K562 (cell line): ENCODE results near the gene TIFAB. TPM values are rescaled to one million over a fixed set of nuclear protein-coding genes. Genes with fewer than 3 reads are reported as not detected.

Experiments used
- DACH1 ChIP-seq: fragments of 450-650 bp; IDR thresholded peaks from 2 replicates; pipeline ENCODE4 v1.6.1; 2018; ENCODE audit not compliant: partially characterized antibody
- FOXJ3 ChIP-seq: sonication (generic); formaldehyde crosslinking; IDR thresholded peaks from 2 replicates; pipeline ENCODE4 v1.4.0; 2020; ENCODE audit warnings: mild to moderate bottlenecking, missing genetic modification reagents
- GTF2E2 ChIP-seq: fragments of 200-800 bp; sonication (Bioruptor generic); IDR thresholded peaks from 2 replicates; pipeline ENCODE4 v1.6.1; 2016; ENCODE audit warnings: missing genetic modification characterization, missing compliant biosample characterization
- JUN ChIP-seq, 2 experiments: sonication (generic) in 1 of 2; formaldehyde crosslinking in 1 of 2; IDR thresholded peaks; 2 replicates each; pipeline versions ENCODE4 v1.6.1 to v1.8.0; 2012 to 2022; ENCODE audit warnings: borderline replicate concordance in 2 of 2, mild to moderate bottlenecking in 2 of 2, improper control_type of control experiment in 1 of 2, low read depth in 1 of 2, low read length in 1 of 2, missing genetic modification reagents in 1 of 2
- JUNB ChIP-seq: fragments of 450-650 bp; formaldehyde crosslinking; conservative IDR thresholded peaks from 2 replicates; pipeline ENCODE4 v1.4.0; 2020; ENCODE audit warnings: mild to moderate bottlenecking
- KLF6 ChIP-seq: fragments of 250-450 bp; sonication (Bioruptor Pico); IDR thresholded peaks from 2 replicates; pipeline ENCODE4 v1.4.0; 2020; ENCODE audit warnings: mild to moderate bottlenecking, moderate library complexity, borderline replicate concordance
- MECOM ChIP-seq: fragments of 250-450 bp; sonication (Bioruptor Pico); IDR thresholded peaks from 2 replicates; pipeline ENCODE4 v1.8.0; 2022; ENCODE audit warnings: inconsistent platforms
- NFIC ChIP-seq: fragments of 450-650 bp; IDR thresholded peaks from 2 replicates; pipeline ENCODE4 v1.6.1; 2017; ENCODE audit warnings: mild to moderate bottlenecking, inconsistent platforms
- POLR2AphosphoS2 ChIP-seq: IDR thresholded peaks from 2 replicates; pipeline ENCODE4 v1.6.1; 2012; ENCODE audit warnings: low read length, improper control_type of control experiment
- POLR2B ChIP-seq: fragments of 450-650 bp; IDR thresholded peaks from 2 replicates; pipeline ENCODE4 v1.6.1; 2018; ENCODE audit warnings: low read depth; ENCODE audit not compliant: partially characterized antibody
- POLR3G ChIP-seq: IDR thresholded peaks from 2 replicates; pipeline ENCODE4 v1.6.1; 2011; ENCODE audit not compliant: insufficient read length, insufficient replicate concordance; ENCODE audit errors: extremely low read depth
- RAD21 ChIP-seq, 2 experiments: fragments of 250-450 bp in 1 of 2; fragments of 450-650 bp in 1 of 2; sonication (Bioruptor Pico) in 1 of 2; formaldehyde crosslinking in 1 of 2; IDR thresholded peaks in 1 of 2; conservative IDR thresholded peaks in 1 of 2; 2 replicates each; pipeline versions ENCODE4 v1.4.0 to v1.8.0; 2020 to 2022; ENCODE audit warnings: mild to moderate bottlenecking in 2 of 2, moderate library complexity in 1 of 2
- RBM14 ChIP-seq: fragments of 200-400 bp; formaldehyde crosslinking; IDR thresholded peaks from 2 replicates; pipeline ENCODE4 v1.6.1; 2018; ENCODE audit warnings: low read depth, mild to moderate bottlenecking, low read length, moderate library complexity, borderline replicate concordance; ENCODE audit not compliant: insufficient read depth
- SREBF1 ChIP-seq: fragments of 150-350 bp; IDR thresholded peaks from 2 replicates; pipeline ENCODE4 v1.6.1; 2014; ENCODE audit warnings: antibody characterized with exemption, low read depth, low read length, borderline replicate concordance
- TEAD4 ChIP-seq, 2 experiments: sonication (generic) in 1 of 2; formaldehyde crosslinking in 1 of 2; IDR thresholded peaks; 2 replicates each; pipeline versions ENCODE4 v1.6.1 to v1.8.0; 2012 to 2022; ENCODE audit warnings: borderline replicate concordance in 1 of 2, inconsistent platforms in 1 of 2, low read length in 1 of 2, mild to moderate bottlenecking in 1 of 2, missing genetic modification reagents in 1 of 2
- U2AF2 ChIP-seq: fragments of 200-400 bp; formaldehyde crosslinking; optimal IDR thresholded peaks from 2 replicates; pipeline ENCODE3; 2017; ENCODE audit warnings: low read depth, mild to moderate bottlenecking, low read length
- polyA plus RNA-seq, 8 experiments: library from polyadenylated mRNA; depleted of rRNA in 4 of 8; stranded (reverse) in 5 of 8; unstranded in 3 of 8; fragments of >200 nt; fragmentation: Nextera tagmentation in 2 of 8; fragmentation: Illumina TruSeq in 1 of 8; extraction: Ambion mirVana in 2 of 8; extraction: Trizol in 1 of 8; gene quantifications; 2 replicates each; pipeline versions ENCODE4 v1.2.1 to v1.2.3, GENCODE V29; 2011 to 2014; ENCODE audit warnings: inconsistent platforms in 1 of 8, missing spikeins in 1 of 8
- total RNA-seq, 7 experiments: library from RNA; depleted of rRNA in 6 of 7; stranded (reverse); fragments of >200 nt in 6 of 7; fragmentation: Illumina TruSeq in 2 of 7; extraction: Trizol in 2 of 7; gene quantifications; 2 replicates each; pipeline versions ENCODE4 v1.2.1 to v1.2.3, GENCODE V29; 2011 to 2021; ENCODE audit warnings: low replicate concordance in 1 of 7
- TF ChIP-seq, protein P1 (sequence below), 2 experiments: fragments of 450-650 bp in 1 of 2; sonication (generic) in 1 of 2; formaldehyde crosslinking; conservative IDR thresholded peaks; 2 replicates each; pipeline versions ENCODE4 v1.4.0 to v1.8.1; 2020 to 2022; ENCODE audit warnings: mild to moderate bottlenecking in 1 of 2, missing genetic modification reagents in 1 of 2
- TF ChIP-seq, protein P2 (sequence below): fragments of 250-450 bp; sonication (Bioruptor Pico); IDR thresholded peaks from 2 replicates; pipeline ENCODE4 v1.8.0; 2021; ENCODE audit warnings: mild to moderate bottlenecking, moderate library complexity
- TF ChIP-seq, protein P3 (sequence below), 2 experiments: fragments of 250-450 bp in 1 of 2; fragments of 450-650 bp in 1 of 2; sonication (Bioruptor Pico) in 1 of 2; IDR thresholded peaks; 2 replicates each; pipeline versions ENCODE4 v1.6.1 to v1.8.0; 2016 to 2021; ENCODE audit warnings: mild to moderate bottlenecking in 2 of 2, moderate library complexity in 2 of 2, missing compliant biosample characterization in 1 of 2, missing genetic modification characterization in 1 of 2
- TF ChIP-seq, protein P4 (sequence below): sonication (generic); formaldehyde crosslinking; IDR thresholded peaks from 2 replicates; pipeline ENCODE4 v1.9.0; 2022; ENCODE audit warnings: mild to moderate bottlenecking, missing genetic modification reagents
- TF ChIP-seq, protein P5 (sequence below): sonication (generic); formaldehyde crosslinking; IDR thresholded peaks from 2 replicates; pipeline ENCODE4 v1.8.1; 2022; ENCODE audit warnings: missing genetic modification reagents

TIFAB gene
- total and polyA plus RNA-seq, 9 of the 15 experiments (the other 6 are each of a cell fraction or from before 2014, with no cell fraction given), result not detected

DNA sequence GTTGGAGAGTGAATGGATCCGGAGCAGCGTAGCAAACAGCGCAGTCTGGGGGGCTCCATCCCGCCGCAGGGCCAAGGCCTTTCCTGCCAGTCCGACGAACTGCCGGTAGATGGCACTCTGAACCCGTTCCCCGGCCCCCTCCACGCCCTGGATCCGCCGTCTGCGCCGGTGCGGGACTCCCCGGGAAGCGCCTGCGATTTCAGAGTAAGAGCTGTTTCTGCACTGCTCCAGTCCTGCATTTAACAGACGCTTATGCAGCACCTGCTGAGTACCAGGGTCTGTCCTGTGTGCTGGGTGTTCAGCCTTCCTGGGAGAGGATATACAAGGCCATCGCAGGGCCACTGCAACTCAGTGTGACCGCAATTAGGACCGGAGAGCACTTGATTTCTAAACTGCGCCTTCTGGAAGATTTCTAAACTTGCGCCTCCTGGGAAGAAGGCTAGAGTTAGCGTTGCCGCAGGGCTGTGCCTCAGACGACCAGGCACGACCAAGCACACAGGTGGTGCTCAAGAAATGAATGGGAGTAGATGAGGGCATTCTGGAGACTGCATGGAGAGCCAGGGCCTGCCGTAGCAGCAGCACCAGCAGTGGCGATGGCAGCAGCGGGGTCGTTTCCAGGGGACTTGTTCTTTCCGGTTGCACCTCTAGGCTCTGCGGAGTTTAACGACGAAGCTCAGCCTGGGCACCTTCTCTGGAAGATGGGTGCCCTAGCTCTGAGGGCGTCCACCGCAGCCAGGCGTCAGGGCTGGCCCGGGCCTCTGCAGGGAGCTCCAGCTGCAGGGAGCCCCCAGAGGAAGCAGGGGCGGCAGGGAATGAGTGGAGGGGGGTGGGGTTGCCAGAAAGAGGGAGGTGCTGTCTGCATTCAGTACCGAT is 14.3 kb upstream of the TIFAB start (continued):
- TF ChIP-seq, protein P1, sequence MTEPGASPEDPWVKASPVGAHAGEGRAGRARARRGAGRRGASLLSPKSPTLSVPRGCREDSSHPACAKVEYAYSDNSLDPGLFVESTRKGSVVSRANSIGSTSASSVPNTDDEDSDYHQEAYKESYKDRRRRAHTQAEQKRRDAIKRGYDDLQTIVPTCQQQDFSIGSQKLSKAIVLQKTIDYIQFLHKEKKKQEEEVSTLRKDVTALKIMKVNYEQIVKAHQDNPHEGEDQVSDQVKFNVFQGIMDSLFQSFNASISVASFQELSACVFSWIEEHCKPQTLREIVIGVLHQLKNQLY (CRISPR knock-in tag; conservative IDR thresholded peaks at IDR 0.05), result no peak
- TF ChIP-seq MECOM (CRISPR knock-in tag) (no peak), JUN (IDR thresholded peaks at IDR 0.05; ENCODE audit: borderline replicate concordance, low read depth, low read length) (peak; percentile 35; the same call in 1 of the 2 replicates), JUN (CRISPR knock-in tag; IDR thresholded peaks at IDR 0.05; ENCODE audit: borderline replicate concordance) (no peak), NFIC (no peak), KLF6 (CRISPR knock-in tag) (no peak), POLR3G (no peak), POLR2B (no peak), POLR2AphosphoS2 (no peak), U2AF2 (no peak), FOXJ3 (CRISPR knock-in tag) (no peak), RBM14 (no peak), JUNB (CRISPR knock-in tag) (no peak), GTF2E2 (tag) (no peak), TEAD4 (IDR thresholded peaks at IDR 0.05; ENCODE audit: low read length) (no peak), TEAD4 (CRISPR knock-in tag; IDR thresholded peaks at IDR 0.05; ENCODE audit: borderline replicate concordance) (no peak), DACH1 (no peak), SREBF1 (no peak), RAD21 (CRISPR knock-in tag; conservative IDR thresholded peaks at IDR 0.05 in 1 of 2, IDR thresholded peaks at IDR 0.05 in 1 of 2) (peak; percentile 99)
- TF ChIP-seq, protein P2, sequence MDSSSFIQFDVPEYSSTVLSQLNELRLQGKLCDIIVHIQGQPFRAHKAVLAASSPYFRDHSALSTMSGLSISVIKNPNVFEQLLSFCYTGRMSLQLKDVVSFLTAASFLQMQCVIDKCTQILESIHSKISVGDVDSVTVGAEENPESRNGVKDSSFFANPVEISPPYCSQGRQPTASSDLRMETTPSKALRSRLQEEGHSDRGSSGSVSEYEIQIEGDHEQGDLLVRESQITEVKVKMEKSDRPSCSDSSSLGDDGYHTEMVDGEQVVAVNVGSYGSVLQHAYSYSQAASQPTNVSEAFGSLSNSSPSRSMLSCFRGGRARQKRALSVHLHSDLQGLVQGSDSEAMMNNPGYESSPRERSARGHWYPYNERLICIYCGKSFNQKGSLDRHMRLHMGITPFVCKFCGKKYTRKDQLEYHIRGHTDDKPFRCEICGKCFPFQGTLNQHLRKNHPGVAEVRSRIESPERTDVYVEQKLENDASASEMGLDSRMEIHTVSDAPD (CRISPR knock-in tag), result no peak
- TF ChIP-seq, protein P3, sequence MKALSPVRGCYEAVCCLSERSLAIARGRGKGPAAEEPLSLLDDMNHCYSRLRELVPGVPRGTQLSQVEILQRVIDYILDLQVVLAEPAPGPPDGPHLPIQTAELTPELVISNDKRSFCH (CRISPR knock-in tag; IDR thresholded peaks at IDR 0.05), result no peak
- TF ChIP-seq, protein P3 (tag; IDR thresholded peaks at IDR 0.05), result no peak
- TF ChIP-seq, protein P4, sequence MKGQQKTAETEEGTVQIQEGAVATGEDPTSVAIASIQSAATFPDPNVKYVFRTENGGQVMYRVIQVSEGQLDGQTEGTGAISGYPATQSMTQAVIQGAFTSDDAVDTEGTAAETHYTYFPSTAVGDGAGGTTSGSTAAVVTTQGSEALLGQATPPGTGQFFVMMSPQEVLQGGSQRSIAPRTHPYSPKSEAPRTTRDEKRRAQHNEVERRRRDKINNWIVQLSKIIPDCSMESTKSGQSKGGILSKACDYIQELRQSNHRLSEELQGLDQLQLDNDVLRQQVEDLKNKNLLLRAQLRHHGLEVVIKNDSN (CRISPR knock-in tag), result no peak
- TF ChIP-seq, protein P5, sequence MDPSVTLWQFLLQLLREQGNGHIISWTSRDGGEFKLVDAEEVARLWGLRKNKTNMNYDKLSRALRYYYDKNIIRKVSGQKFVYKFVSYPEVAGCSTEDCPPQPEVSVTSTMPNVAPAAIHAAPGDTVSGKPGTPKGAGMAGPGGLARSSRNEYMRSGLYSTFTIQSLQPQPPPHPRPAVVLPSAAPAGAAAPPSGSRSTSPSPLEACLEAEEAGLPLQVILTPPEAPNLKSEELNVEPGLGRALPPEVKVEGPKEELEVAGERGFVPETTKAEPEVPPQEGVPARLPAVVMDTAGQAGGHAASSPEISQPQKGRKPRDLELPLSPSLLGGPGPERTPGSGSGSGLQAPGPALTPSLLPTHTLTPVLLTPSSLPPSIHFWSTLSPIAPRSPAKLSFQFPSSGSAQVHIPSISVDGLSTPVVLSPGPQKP, result no peak
